Fibroblast of lung (primary cell): ENCODE measurements around the gene PLAC1.

Experiments
- EZH2 ChIP-seq: IDR thresholded peaks from 2 replicates; pipeline ENCODE4 v1.5.1; 2012; ENCODE audit warnings: low read length, control low read depth, mild to moderate bottlenecking; ENCODE audit errors: missing control alignments
- TF ChIP-seq, protein P1 (sequence below), 2 donors: IDR thresholded peaks in 1 of 2; conservative IDR thresholded peaks in 1 of 2; 1 replicate in 1 of 2; 2 replicates in 1 of 2; pipeline ENCODE4 v1.5.1; 2011 to 2012; ENCODE audit warnings: low read length in 2 of 2, control low read depth in 1 of 2, inconsistent platforms in 1 of 2, low read depth in 1 of 2, mild to moderate bottlenecking in 1 of 2

DNA sequence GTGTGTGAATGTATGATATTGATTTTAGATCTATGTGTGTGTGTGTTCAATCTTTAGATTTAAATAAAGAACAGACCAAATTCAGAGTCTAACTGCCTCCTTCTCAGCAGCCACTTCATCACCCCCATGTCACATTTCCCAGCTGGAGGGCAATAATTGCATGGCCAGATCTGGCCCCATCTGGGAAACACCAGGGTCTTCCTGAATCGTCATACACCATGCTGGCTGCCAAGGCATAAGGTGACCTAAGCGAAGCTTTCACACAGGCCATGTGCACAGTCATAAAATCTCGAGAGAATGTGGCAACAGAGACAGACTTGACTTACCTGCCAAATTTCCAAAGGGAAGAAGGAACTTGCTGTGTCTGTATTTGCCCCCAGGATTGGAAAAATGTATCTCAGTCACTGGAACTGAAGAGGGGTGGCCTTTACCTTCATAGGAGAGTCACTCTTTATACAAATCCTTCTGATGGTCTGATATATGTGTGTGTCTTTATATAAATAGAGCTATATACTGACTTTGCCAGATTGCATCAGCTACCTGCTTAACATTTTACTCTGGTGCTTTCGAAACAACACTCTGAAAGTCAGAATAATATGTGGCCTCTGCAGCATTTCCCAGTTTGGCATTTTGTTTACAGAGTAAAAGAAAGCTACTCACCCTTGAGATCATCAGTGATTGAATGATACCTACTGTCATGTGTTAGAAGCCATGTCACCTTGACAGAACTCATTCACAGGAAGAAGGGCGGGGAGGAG lies at the start of gene PLAC1:
- TF ChIP-seq, protein P1, sequence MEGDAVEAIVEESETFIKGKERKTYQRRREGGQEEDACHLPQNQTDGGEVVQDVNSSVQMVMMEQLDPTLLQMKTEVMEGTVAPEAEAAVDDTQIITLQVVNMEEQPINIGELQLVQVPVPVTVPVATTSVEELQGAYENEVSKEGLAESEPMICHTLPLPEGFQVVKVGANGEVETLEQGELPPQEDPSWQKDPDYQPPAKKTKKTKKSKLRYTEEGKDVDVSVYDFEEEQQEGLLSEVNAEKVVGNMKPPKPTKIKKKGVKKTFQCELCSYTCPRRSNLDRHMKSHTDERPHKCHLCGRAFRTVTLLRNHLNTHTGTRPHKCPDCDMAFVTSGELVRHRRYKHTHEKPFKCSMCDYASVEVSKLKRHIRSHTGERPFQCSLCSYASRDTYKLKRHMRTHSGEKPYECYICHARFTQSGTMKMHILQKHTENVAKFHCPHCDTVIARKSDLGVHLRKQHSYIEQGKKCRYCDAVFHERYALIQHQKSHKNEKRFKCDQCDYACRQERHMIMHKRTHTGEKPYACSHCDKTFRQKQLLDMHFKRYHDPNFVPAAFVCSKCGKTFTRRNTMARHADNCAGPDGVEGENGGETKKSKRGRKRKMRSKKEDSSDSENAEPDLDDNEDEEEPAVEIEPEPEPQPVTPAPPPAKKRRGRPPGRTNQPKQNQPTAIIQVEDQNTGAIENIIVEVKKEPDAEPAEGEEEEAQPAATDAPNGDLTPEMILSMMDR (conservative IDR thresholded peaks at IDR 0.05 in 1 of 2, IDR thresholded peaks at IDR 0.05 in 1 of 2; ENCODE audit: low read depth in 1 of 2, low read length in 2 of 2), result no peak
- no peak for TF ChIP-seq EZH2
